GM10266 (cell line): Measurements from ENCODE around the gene SPINK9.
"Not testable (repeated sequence)": the region's sequence is repeated elsewhere in the genome, so short reads cannot be mapped to it uniquely, and the experiment has no call there.

Experiments
- DNase-seq: peaks from one replicate; pipeline ENCODE4 v3.0.0; 2012; ENCODE audit errors: extremely low spot score
- CTCF ChIP-seq: IDR thresholded peaks from 2 replicates; pipeline ENCODE4 v1.5.1; 2012; ENCODE audit warnings: mild to moderate bottlenecking, low read depth; ENCODE audit not compliant: control insufficient read depth, insufficient read depth; ENCODE audit errors: missing control alignments

The SPINK9 gene

GRCh38 chr5:148312153-148312552 is 23.2 kb upstream of the SPINK9 start, which contains the start of gene SPINK7:
TSS of gene SPINK7 (plus strand) at chr5:148312423. CDS start at chr5:148312484, 61 bp downstream.
- DNase-seq, result no peak
- no peak for TF ChIP-seq CTCF

- no peak for TF ChIP-seq CTCF
Observed at GRCh38 chr5:148314187-148314586, 21.2 kb upstream of the SPINK9 start.

GRCh38 chr5:148314731-148315130 is 20.6 kb upstream of the SPINK9 start:
- no peak for TF ChIP-seq CTCF
- DNase-seq, result no peak

More at GRCh38 chr5:148314187-148314586, 21.2 kb upstream of the SPINK9 start:
- no peak for DNase-seq

- DNase-seq, result not testable (repeated sequence)
Observed at GRCh38 chr5:148320011-148320963, 15.1 kb upstream of the SPINK9 start.

- no peak for DNase-seq
Observed at GRCh38 chr5:148333262-148333849, 2.0 kb upstream of the SPINK9 start.

GRCh38 chr5:148336704-148337435 is 1.5 kb downstream of the SPINK9 start:
- DNase-seq, result no peak
- no peak for TF ChIP-seq CTCF

More at GRCh38 chr5:148333262-148333849, 2.0 kb upstream of the SPINK9 start:
- no peak for TF ChIP-seq CTCF

- TF ChIP-seq CTCF, result no peak
- no peak for DNase-seq
Observed at GRCh38 chr5:148342371-148343045, 7.1 kb downstream of the SPINK9 start.
